Testis (tissue), 3 donors: Measurements from ENCODE around the gene PSRC1. TPM values are rescaled to one million over a fixed set of nuclear protein-coding genes. Genes with fewer than 3 reads are reported as not detected.

Experiments
- DNase-seq: peaks from one replicate; pipeline ENCODE4 v3.0.0-alpha.2; 2019
- H3K27ac ChIP-seq, 2 donors: fragments of 200-600 bp; sonication (generic); one replicate each; pipeline ENCODE4 v1.5.1; 2019
- H3K27me3 ChIP-seq: fragments of 200-600 bp; sonication (generic); one replicate; pipeline ENCODE4 v1.5.1; 2019
- H3K36me3 ChIP-seq: fragments of 200-600 bp; sonication (generic); one replicate; pipeline ENCODE4 v1.5.1; 2017; ENCODE audit warnings: low read depth; ENCODE audit errors: missing control alignments
- H3K4me1 ChIP-seq: fragments of 200-600 bp; sonication (generic); one replicate; pipeline ENCODE4 v1.5.1; 2019
- H3K4me3 ChIP-seq, 2 donors: fragments of 200-600 bp; sonication (generic); one replicate each; pipeline ENCODE4 v1.5.1; 2017 to 2019
- H3K9me3 ChIP-seq: fragments of 200-600 bp; sonication (generic); one replicate; pipeline ENCODE4 v1.5.1; 2017
- POLR2A ChIP-seq: fragments of 450-650 bp; IDR thresholded peaks from one replicate; pipeline ENCODE4 v1.6.1; 2017; ENCODE audit warnings: antibody characterized with exemption, mild to moderate bottlenecking, moderate library complexity
- WGBS, 2 donors: methylation state at CpG; one replicate each; pipeline ENCODE4 v1.1.5; 2018; 5-methylcytosine and 5-hydroxymethylcytosine counted together
- intact Hi-C: fragments of 100-400 bp; cut with DNase I; formaldehyde crosslinking; loops from one replicate; pipeline ENCODE4 v1.15.1; 2023; ENCODE audit warnings: low total_unique reads
- polyA plus RNA-seq: library from polyadenylated mRNA; stranded (reverse); fragments of 350-450 nt; fragmentation: Illumina TruSeq; extraction: RNeasy Lipid Tissue Mini Kit (QIAGEN cat#74804); gene quantifications from one replicate; pipeline ENCODE4 v1.2.3, GENCODE V29; 2014; ENCODE audit warnings: low read depth, low replicate concordance; ENCODE audit not compliant: insufficient read depth
- total RNA-seq, 2 donors: library from RNA; depleted of rRNA; stranded (reverse); fragments of >200 nt; gene quantifications; one replicate each; pipeline ENCODE4 v1.2.3, GENCODE V29; 2016
- TF ChIP-seq, protein P1 (sequence below), 3 experiments: fragments of 450-650 bp in 2 of 3; fragments of 200-600 bp in 1 of 3; sonication (generic) in 1 of 3; IDR thresholded peaks; one replicate each; pipeline ENCODE4 v1.5.1; 2016 to 2019; ENCODE audit warnings: antibody characterized with exemption in 3 of 3, mild to moderate bottlenecking in 2 of 3, moderate library complexity in 1 of 3

The PSRC1 gene
- total and polyA plus RNA-seq, 3 donors from 2014 or later = 24.0 to 48.9 (median 34.0) TPM

DNA sequence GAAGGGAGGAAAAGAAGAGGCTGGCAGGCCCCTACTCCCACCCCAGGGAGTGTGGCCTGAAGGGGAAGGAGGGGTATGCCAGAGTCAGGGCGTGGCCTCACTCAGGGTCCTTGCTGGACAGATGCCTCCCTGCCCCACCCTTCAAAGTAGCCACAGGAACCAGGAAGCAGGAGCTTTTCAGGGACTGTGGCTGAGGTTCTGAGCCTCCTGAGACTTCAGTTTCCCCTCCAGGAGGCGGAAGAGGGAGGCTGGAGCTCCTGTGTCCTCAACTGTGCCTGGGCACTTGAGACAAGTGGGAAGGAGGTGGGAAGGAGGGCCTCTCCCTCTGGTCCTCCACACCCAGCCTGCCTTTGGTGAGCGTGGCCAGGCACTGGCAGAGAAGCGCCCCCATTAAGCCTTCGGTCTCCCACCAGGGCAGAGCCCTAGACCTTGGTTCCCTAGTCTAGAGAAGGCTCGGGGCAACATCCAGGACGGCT is 28.3 kb downstream of the PSRC1 start:
- intact Hi-C loops = no loop called here
- Histone ChIP-seq H3K36me3 (no peaks in the 10 kb centered on the region), H3K9me3 (no peaks in the 10 kb centered on the region), H3K27ac (peak overlapping the region; percentile 69 to 78), H3K27me3 (no peaks in the 10 kb centered on the region), H3K4me3 (no peak overlapping the region), H3K4me1 (peaks cover 41% of the 10 kb centered on the region)
- DNase-seq = no peak
- TF ChIP-seq, protein P1, sequence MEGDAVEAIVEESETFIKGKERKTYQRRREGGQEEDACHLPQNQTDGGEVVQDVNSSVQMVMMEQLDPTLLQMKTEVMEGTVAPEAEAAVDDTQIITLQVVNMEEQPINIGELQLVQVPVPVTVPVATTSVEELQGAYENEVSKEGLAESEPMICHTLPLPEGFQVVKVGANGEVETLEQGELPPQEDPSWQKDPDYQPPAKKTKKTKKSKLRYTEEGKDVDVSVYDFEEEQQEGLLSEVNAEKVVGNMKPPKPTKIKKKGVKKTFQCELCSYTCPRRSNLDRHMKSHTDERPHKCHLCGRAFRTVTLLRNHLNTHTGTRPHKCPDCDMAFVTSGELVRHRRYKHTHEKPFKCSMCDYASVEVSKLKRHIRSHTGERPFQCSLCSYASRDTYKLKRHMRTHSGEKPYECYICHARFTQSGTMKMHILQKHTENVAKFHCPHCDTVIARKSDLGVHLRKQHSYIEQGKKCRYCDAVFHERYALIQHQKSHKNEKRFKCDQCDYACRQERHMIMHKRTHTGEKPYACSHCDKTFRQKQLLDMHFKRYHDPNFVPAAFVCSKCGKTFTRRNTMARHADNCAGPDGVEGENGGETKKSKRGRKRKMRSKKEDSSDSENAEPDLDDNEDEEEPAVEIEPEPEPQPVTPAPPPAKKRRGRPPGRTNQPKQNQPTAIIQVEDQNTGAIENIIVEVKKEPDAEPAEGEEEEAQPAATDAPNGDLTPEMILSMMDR (IDR thresholded peaks at IDR 0.05) = no peak
- TF ChIP-seq POLR2A = no peak
- 64 to 70% methylated on average over 5 to 7 of the region's 7 CpGs for WGBS, 2 donors

DNA sequence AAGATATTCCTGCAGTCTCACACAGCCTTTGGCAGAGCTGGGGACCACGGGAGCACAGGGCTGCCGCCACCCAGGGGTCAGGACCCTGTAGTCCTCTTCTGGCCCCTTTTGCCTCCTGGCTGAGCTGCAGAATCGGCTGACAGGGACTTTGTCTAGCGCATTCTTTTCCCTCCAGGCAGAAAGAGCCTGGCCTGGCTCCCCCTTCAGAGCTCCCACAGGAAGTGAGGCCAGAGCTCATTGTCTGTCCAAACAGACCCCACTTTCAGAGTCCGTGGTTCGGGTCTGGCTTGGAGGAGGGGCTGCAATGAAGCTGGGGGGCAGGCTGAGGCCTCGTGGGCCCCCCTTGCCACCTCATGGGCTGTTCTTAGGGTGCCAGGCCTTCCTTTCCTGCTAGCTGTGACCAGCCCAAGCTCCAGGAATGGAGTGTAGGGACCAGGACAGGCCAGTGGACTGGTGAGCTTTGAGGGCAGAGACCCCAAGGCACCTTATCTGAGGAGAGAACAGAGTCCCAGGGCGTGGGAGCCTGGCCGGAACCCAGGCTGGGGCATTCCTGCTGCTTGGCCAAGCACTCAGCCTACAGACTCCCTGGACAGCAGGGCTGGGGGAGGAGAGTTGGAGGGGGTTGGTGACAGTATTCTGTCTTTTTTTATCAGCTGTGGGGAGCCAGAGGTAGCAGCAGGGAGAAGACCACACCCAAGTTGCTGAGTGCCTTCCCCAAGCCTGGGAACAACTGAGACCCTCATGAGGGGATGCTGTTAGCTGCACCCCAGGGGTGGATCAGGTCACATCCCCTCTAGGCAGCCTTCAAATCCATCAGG is 28.9 kb downstream of the PSRC1 start:
- TF ChIP-seq POLR2A = no peak
- TF ChIP-seq, protein P1 (IDR thresholded peaks at IDR 0.05) = no peak
- Histone ChIP-seq H3K36me3 (no peaks in the 10 kb centered on the region), H3K27ac (peak overlapping the region; percentile 69 to 78), H3K4me3 (no peak overlapping the region), H3K4me1 (peaks cover 37% of the 10 kb centered on the region), H3K27me3 (no peaks in the 10 kb centered on the region), H3K9me3 (no peaks in the 10 kb centered on the region)
- DNase-seq = peak; percentile 67
- WGBS, 2 donors = 22 to 35% methylated on average over 3 to 7 of the region's 9 CpGs
- intact Hi-C loops = no loop called here

DNA sequence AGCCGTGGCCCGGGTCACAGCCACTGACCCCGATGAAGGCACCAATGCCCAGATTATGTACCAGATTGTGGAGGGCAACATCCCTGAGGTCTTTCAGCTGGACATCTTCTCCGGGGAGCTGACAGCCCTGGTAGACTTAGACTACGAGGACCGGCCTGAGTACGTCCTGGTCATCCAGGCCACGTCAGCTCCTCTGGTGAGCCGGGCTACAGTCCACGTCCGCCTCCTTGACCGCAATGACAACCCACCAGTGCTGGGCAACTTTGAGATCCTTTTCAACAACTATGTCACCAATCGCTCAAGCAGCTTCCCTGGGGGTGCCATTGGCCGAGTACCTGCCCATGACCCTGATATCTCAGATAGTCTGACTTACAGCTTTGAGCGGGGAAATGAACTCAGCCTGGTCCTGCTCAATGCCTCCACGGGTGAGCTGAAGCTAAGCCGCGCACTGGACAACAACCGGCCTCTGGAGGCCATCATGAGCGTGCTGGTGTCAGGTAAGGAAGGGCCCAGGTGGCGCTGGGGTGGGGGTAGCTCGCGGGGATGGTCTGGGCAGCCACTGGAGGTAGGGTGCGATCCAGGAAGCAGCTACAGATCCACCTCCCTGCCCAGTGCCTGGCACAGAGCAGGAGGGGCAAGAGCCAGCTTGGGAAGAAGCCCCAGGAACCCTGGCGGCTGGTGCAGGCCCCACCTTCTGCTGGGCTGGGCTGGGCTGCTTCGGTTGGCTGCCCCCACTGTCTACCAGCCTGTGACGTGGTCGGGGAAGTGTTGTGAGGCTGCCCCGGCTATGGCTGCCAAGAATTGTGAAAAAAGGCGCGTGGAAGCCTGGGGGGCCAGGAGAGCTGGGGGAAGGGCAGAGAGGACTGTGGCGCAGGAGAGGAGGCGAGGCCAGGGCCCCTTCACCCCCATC is 29.8 kb downstream of the PSRC1 start:
- Histone ChIP-seq H3K27ac (peak overlapping the region; percentile 69 to 78), H3K4me1 (peaks cover 39% of the 10 kb centered on the region), H3K36me3 (no peaks in the 10 kb centered on the region), H3K9me3 (no peaks in the 10 kb centered on the region), H3K27me3 (no peaks in the 10 kb centered on the region), H3K4me3 (no peak overlapping the region)
- intact Hi-C loops = no loop called here
- TF ChIP-seq, protein P1 (IDR thresholded peaks at IDR 0.05) = no peak
- no peak for TF ChIP-seq POLR2A
- WGBS, 2 donors = 82 to 97% methylated on average over 7 to 33 of the region's 33 CpGs
- DNase-seq = peak; percentile 82

DNA sequence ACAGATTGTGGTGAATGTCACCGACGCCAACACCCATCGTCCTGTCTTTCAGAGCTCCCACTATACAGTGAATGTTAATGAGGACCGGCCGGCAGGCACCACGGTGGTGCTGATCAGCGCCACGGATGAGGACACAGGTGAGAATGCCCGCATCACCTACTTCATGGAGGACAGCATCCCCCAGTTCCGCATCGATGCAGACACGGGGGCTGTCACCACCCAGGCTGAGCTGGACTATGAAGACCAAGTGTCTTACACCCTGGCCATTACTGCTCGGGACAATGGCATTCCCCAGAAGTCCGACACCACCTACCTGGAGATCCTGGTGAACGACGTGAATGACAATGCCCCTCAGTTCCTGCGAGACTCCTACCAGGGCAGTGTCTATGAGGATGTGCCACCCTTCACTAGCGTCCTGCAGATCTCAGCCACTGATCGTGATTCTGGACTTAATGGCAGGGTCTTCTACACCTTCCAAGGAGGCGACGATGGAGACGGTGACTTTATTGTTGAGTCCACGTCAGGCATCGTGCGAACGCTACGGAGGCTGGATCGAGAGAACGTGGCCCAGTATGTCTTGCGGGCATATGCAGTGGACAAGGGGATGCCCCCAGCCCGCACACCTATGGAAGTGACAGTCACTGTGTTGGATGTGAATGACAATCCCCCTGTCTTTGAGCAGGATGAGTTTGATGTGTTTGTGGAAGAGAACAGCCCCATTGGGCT is 30.6 kb downstream of the PSRC1 start:
- Histone ChIP-seq H3K4me3 (no peak overlapping the region), H3K27ac (no peak overlapping the region), H3K4me1 (peaks cover 39% of the 10 kb centered on the region), H3K9me3 (no peaks in the 10 kb centered on the region), H3K36me3 (no peaks in the 10 kb centered on the region), H3K27me3 (no peaks in the 10 kb centered on the region)
- no peak for TF ChIP-seq POLR2A
- TF ChIP-seq, protein P1 (IDR thresholded peaks at IDR 0.05) = no peak
- intact Hi-C loops = no loop called here
- no peak for DNase-seq
- WGBS, 2 donors = 95 to 97% methylated on average over 29 to 31 of the region's 31 CpGs
